OCI-LY3 (cell line): Measurements from ENCODE around the gene FAM131A.

Source experiments
- H2AFZ ChIP-seq: fragments of 200-600, 300-600 bp; shearing (Covaris generic); 2 replicates; pipeline ENCODE4 v1.6.0; 2014; ENCODE audit warnings: antibody characterized with exemption, low read depth, low read length
- H3K27ac ChIP-seq: fragments of 200-600, 300-600 bp; sonication (generic); 2 replicates; pipeline ENCODE4 v1.5.1; 2014; ENCODE audit warnings: mild to moderate bottlenecking, low read length, moderate library complexity, mixed read lengths
- H3K27me3 ChIP-seq: fragments of 200-600, 300-600 bp; sonication (generic); 2 replicates; pipeline ENCODE4 v1.6.1; 2014; ENCODE audit warnings: low read depth, low read length, mixed read lengths
- H3K36me3 ChIP-seq: fragments of 200-600, 300-600 bp; sonication (generic); replicated peaks from 2 replicates; pipeline ENCODE3; 2014; ENCODE audit warnings: low read depth, low read length, mixed read lengths
- H3K4me1 ChIP-seq: fragments of 300-600, 200-600 bp; sonication (generic); 2 replicates; pipeline ENCODE4 v1.6.1; 2014; ENCODE audit warnings: low read length, mixed read lengths
- H3K4me2 ChIP-seq: fragments of 200-600, 300-600 bp; sonication (generic); 2 replicates; pipeline ENCODE4 v1.6.1; 2014; ENCODE audit warnings: low read length, mixed read lengths
- H3K4me3 ChIP-seq: fragments of 300-600, 200-600 bp; sonication (generic); 2 replicates; pipeline ENCODE4 v1.5.1; 2014; ENCODE audit warnings: antibody characterized with exemption, mild to moderate bottlenecking, low read length, moderate library complexity
- H3K79me2 ChIP-seq: fragments of 300-600, 200-600 bp; shearing (Covaris generic); 2 replicates; pipeline ENCODE4 v1.6.1; 2014; ENCODE audit warnings: mild to moderate bottlenecking, low read length, mixed read lengths
- H3K9ac ChIP-seq: fragments of 300-600, 200-600 bp; shearing (Covaris generic); 2 replicates; pipeline ENCODE4 v1.6.0; 2014; ENCODE audit warnings: mild to moderate bottlenecking, low read length, moderate library complexity
- H3K9me3 ChIP-seq: fragments of 200-600, 300-600 bp; shearing (Covaris generic); 2 replicates; pipeline ENCODE4 v1.6.1; 2014; ENCODE audit warnings: low read length, mixed read lengths; ENCODE audit not compliant: insufficient read depth
- H4K20me1 ChIP-seq: fragments of 200-600, 300-600 bp; sonication (generic); 2 replicates; pipeline ENCODE4 v1.6.1; 2016; ENCODE audit warnings: low read length, mixed read lengths; ENCODE audit not compliant: insufficient read depth
- EZH2phosphoT487 ChIP-seq: fragments of 200-600 bp; shearing (Covaris generic); IDR thresholded peaks from 2 replicates; pipeline ENCODE4 v1.6.1; 2018; ENCODE audit warnings: antibody characterized with exemption, mixed run types, low read depth
- TF ChIP-seq, protein P1 (sequence below): fragments of 200-600, 300-600 bp; sonication (generic); IDR thresholded peaks from 2 replicates; pipeline ENCODE4 v1.5.1; 2014; ENCODE audit warnings: antibody characterized with exemption, low read length, low read depth

Gene FAM131A

DNA sequence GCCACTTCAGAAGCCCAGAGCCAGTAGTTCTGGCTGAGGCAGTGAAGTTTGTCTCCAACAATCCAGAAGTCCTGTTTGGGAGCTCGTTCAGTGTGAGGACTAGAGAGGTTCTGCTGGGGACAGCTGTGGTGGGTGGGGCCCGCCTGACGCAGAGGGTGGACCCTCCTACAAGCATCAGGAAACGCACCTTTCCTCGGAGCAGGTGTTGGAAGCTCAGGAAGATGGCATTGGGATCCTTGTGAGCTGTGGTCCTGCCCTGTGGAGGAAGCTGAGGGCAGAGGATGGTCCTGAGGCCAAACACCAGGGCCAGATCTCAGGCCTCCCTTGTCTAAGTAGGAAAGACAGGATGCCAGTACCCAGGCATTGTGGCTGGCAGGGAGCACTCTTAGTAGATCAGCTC is 35.5 kb downstream of the FAM131A start:
- Histone ChIP-seq H3K27me3 (peaks cover 3% of the 10 kb centered on the region; the same call in 1 of the 2 replicates), H4K20me1 (no peaks in the 10 kb centered on the region), H3K4me1 (no peaks in the 10 kb centered on the region), H3K4me2 (no peak overlapping the region), H3K36me3 (peaks cover 22% of the 10 kb centered on the region), H3K4me3 (no peak overlapping the region), H3K9me3 (no peaks in the 10 kb centered on the region), H3K9ac (no peak overlapping the region), H2AFZ (no peak overlapping the region), H3K79me2 (no peaks in the 10 kb centered on the region), H3K27ac (no peak overlapping the region)
- TF ChIP-seq, protein P1, sequence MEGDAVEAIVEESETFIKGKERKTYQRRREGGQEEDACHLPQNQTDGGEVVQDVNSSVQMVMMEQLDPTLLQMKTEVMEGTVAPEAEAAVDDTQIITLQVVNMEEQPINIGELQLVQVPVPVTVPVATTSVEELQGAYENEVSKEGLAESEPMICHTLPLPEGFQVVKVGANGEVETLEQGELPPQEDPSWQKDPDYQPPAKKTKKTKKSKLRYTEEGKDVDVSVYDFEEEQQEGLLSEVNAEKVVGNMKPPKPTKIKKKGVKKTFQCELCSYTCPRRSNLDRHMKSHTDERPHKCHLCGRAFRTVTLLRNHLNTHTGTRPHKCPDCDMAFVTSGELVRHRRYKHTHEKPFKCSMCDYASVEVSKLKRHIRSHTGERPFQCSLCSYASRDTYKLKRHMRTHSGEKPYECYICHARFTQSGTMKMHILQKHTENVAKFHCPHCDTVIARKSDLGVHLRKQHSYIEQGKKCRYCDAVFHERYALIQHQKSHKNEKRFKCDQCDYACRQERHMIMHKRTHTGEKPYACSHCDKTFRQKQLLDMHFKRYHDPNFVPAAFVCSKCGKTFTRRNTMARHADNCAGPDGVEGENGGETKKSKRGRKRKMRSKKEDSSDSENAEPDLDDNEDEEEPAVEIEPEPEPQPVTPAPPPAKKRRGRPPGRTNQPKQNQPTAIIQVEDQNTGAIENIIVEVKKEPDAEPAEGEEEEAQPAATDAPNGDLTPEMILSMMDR: no peak
- TF ChIP-seq EZH2phosphoT487: no peak

DNA sequence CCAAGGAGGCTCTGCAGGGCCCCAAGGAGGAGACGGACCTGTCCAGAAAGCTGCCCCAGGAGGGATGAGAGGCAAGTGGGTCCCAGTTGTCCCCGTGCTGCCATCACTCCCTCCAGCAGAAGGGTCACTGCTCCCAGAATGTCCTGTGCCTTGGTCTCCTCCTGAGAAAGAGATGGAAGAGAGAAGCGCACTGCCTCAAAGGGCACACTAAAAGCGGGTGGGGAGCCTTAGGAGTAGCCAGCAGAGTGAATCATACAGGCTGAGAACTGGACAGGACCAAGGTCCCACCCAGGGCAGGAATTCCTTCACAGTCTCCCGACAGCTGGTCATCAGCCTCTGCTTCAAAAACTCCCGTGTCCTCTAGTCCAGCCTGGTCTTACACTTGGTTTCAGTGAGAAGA is 36.0 kb downstream of the FAM131A start:
- Histone ChIP-seq H3K4me3 (no peak overlapping the region), H3K27me3 (peaks cover 3% of the 10 kb centered on the region; the same call in 1 of the 2 replicates), H3K9ac (no peak overlapping the region), H3K4me1 (no peaks in the 10 kb centered on the region), H2AFZ (no peak overlapping the region), H4K20me1 (no peaks in the 10 kb centered on the region), H3K79me2 (no peaks in the 10 kb centered on the region), H3K9me3 (no peaks in the 10 kb centered on the region), H3K36me3 (peaks cover 17% of the 10 kb centered on the region), H3K4me2 (no peak overlapping the region), H3K27ac (no peak overlapping the region)
- TF ChIP-seq EZH2phosphoT487: no peak
- TF ChIP-seq, protein P1: no peak

DNA sequence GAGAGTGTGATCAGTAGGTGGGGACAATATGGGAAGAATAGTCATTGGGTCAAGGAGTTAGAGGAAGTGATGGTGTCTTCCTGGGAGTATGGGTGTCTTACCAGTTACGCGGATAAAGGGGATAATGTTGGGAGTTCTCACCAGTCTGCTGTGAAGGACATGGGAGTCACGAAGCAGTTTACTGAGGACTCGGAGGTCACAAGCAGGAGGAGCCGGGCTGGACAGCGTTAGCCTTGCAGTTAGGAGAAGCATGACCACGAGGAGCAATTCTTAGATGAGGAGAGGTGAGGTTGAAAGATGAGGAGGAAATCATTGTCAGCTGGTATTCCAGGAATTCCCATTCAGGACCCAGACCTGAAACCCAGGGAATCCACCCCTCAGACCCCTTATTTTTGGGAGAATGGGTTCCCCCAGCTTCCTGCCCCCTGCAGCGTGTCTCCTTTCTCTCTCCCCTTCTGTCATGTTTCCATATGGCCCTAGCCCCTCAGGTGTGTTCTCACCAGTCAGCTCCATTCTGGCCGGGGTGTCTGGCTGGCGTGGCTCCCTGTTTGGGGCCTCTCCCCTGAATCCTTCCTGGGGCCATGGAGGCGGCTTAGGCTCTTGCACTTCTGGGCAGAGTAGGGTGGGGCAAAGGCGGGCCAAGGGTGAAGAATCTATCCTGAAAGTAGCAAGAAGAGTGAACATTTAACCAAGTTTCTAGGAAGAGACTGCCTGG is 38.5 kb downstream of the FAM131A start:
- Histone ChIP-seq H4K20me1 (no peaks in the 10 kb centered on the region), H3K36me3 (no peaks in the 10 kb centered on the region), H3K9ac (no peak overlapping the region), H3K79me2 (no peaks in the 10 kb centered on the region), H3K4me2 (no peak overlapping the region), H3K4me1 (no peaks in the 10 kb centered on the region), H3K9me3 (no peaks in the 10 kb centered on the region), H3K4me3 (no peak overlapping the region), H3K27me3 (peaks cover 3% of the 10 kb centered on the region; the same call in 1 of the 2 replicates), H2AFZ (no peak overlapping the region), H3K27ac (no peak overlapping the region)
- no peak for TF ChIP-seq EZH2phosphoT487
- TF ChIP-seq, protein P1: no peak

DNA sequence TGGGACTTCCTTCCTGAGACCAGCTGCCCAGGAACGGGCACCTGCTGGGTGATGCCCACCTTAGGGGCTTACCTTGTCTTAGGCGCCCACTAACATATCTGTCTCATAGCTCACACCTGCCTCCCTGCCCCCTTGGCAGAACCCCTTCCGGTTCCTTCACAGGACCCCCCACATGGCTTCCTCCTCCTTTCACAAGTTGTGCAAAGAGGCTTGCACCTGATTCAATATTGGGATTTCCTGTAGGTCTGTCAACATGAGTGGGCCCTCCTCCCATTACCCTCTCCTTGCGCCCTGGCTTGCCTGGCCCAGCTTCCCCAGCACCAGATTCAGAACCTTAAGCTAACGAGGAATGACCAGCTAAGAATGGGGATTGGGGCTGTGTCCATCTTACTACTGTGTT is 40.0 kb downstream of the FAM131A start:
- H4K20me1 ChIP-seq: no peaks in the 10 kb centered on the region
- no peak overlapping the region for H2AFZ ChIP-seq
- peak overlapping the region; percentile 53 for H3K4me3 ChIP-seq
- peak overlapping the region; percentile 28 for H3K4me2 ChIP-seq
- no peaks in the 10 kb centered on the region for H3K9me3 ChIP-seq
- no peak overlapping the region for H3K27ac ChIP-seq
- H3K79me2 ChIP-seq: no peaks in the 10 kb centered on the region
- TF ChIP-seq EZH2phosphoT487: no peak
- TF ChIP-seq, protein P1: no peak
- H3K4me1 ChIP-seq: no peaks in the 10 kb centered on the region
- no peak overlapping the region for H3K9ac ChIP-seq
- peaks cover 3% of the 10 kb centered on the region; the same call in 1 of the 2 replicates for H3K27me3 ChIP-seq
- H3K36me3 ChIP-seq: no peaks in the 10 kb centered on the region
